ENCODE data around the gene SCGB1D4.
"Not testable (repeated sequence)": the region's sequence is repeated elsewhere in the genome, so short reads cannot be mapped to it uniquely, and the experiment has no call there.

DNA sequence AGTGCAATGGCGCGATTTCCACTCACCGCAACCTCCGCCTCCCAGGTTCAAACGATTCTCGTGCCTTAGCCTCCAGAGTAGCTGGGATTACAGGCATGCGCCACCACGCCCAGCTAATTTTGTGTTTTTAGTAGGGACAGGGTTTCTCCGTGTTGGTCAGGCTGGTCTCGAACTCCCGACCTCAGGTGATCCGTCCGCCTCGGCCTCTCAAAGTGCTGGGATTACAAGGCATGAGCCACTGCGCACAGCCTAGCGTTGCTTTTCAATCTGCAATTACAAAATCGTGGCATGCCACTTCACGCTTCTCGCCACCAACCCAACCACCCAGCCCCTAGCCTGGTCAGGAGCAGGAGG lies 38.1 kb upstream of the SCGB1D4 start:
- TF ChIP-seq, protein P1, sequence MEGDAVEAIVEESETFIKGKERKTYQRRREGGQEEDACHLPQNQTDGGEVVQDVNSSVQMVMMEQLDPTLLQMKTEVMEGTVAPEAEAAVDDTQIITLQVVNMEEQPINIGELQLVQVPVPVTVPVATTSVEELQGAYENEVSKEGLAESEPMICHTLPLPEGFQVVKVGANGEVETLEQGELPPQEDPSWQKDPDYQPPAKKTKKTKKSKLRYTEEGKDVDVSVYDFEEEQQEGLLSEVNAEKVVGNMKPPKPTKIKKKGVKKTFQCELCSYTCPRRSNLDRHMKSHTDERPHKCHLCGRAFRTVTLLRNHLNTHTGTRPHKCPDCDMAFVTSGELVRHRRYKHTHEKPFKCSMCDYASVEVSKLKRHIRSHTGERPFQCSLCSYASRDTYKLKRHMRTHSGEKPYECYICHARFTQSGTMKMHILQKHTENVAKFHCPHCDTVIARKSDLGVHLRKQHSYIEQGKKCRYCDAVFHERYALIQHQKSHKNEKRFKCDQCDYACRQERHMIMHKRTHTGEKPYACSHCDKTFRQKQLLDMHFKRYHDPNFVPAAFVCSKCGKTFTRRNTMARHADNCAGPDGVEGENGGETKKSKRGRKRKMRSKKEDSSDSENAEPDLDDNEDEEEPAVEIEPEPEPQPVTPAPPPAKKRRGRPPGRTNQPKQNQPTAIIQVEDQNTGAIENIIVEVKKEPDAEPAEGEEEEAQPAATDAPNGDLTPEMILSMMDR (IDR thresholded peaks at IDR 0.05) = not testable (repeated sequence)
- TF ChIP-seq POLR2AphosphoS5, POLR2A (IDR thresholded peaks at IDR 0.05): not testable (repeated sequence)

All from gastroesophageal sphincter (tissue), 3 donors.